Upper lobe of right lung (tissue), 1 donor: ENCODE measurements around the gene RBM44. TPM values are rescaled to one million over a fixed set of nuclear protein-coding genes. Genes with fewer than 3 reads are reported as not detected.
"Not testable (repeated sequence)": the region's sequence is repeated elsewhere in the genome, so short reads cannot be mapped to it uniquely, and the experiment has no call there.

Source experiments
- ATAC-seq: fragments of 200-7000 bp; cut with Tn5 transposase; one replicate; pipeline ENCODE4 v1.9.1; 2020; ENCODE audit warnings: mild to moderate bottlenecking, moderate library complexity
- DNase-seq: peaks from one replicate; pipeline ENCODE4 v3.0.0-alpha.2; 2020
- H3K27ac ChIP-seq: fragments of 200-600 bp; one replicate; pipeline ENCODE4 v1.8.0; 2022
- H3K27me3 ChIP-seq: fragments of 200-600 bp; one replicate; pipeline ENCODE4 v1.8.0; 2022; ENCODE audit warnings: mild to moderate bottlenecking
- H3K36me3 ChIP-seq: fragments of 200-600 bp; one replicate; pipeline ENCODE4 v1.8.0; 2022
- H3K4me1 ChIP-seq: fragments of 200-600 bp; one replicate; pipeline ENCODE4 v1.8.0; 2022
- H3K4me3 ChIP-seq: fragments of 200-600 bp; one replicate; pipeline ENCODE4 v1.8.0; 2022; ENCODE audit warnings: mild to moderate bottlenecking
- H3K9me3 ChIP-seq: fragments of 200-600 bp; one replicate; pipeline ENCODE4 v1.8.0; 2022
- intact Hi-C: fragments of 100-400 bp; cut with DNase I; formaldehyde crosslinking; loops from one replicate; pipeline ENCODE4 v1.11.0; 2022
- total RNA-seq: library from RNA; stranded (reverse); fragmentation: NEBNext Ultra II Directional; extraction: Animal tissue kit (Norgen Biotek cat#: 25700); gene quantifications from one replicate; pipeline ENCODE4 v1.2.1, GENCODE V29; 2021
- TF ChIP-seq, protein P1 (sequence below): fragments of 200-600 bp; IDR thresholded peaks from one replicate; pipeline ENCODE4 v1.8.0; 2022; ENCODE audit warnings: antibody characterized with exemption
- donor health status: DM: no; HTN: yes; CAD: no; lungs with severe emphysema.

The RBM44 gene
- total RNA-seq, 1 donor from 2014 or later, result 1.8 TPM

GRCh38 chr2:237864444-237864931 lies 65.9 kb downstream of the RBM44 start:
- no peak overlapping the region for H3K27ac ChIP-seq
- no peaks in the 10 kb centered on the region for H3K9me3 ChIP-seq
- DNase-seq (peak; percentile 59), ATAC-seq (peak; percentile 4)
- intact Hi-C loops, result no loop called here
- no peaks in the 10 kb centered on the region for H3K36me3 ChIP-seq
- TF ChIP-seq, protein P1, sequence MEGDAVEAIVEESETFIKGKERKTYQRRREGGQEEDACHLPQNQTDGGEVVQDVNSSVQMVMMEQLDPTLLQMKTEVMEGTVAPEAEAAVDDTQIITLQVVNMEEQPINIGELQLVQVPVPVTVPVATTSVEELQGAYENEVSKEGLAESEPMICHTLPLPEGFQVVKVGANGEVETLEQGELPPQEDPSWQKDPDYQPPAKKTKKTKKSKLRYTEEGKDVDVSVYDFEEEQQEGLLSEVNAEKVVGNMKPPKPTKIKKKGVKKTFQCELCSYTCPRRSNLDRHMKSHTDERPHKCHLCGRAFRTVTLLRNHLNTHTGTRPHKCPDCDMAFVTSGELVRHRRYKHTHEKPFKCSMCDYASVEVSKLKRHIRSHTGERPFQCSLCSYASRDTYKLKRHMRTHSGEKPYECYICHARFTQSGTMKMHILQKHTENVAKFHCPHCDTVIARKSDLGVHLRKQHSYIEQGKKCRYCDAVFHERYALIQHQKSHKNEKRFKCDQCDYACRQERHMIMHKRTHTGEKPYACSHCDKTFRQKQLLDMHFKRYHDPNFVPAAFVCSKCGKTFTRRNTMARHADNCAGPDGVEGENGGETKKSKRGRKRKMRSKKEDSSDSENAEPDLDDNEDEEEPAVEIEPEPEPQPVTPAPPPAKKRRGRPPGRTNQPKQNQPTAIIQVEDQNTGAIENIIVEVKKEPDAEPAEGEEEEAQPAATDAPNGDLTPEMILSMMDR, result no peak
- peaks cover 19% of the 10 kb centered on the region for H3K27me3 ChIP-seq
- H3K4me1 ChIP-seq, result no peaks in the 10 kb centered on the region
- H3K4me3 ChIP-seq, result no peak overlapping the region

DNA sequence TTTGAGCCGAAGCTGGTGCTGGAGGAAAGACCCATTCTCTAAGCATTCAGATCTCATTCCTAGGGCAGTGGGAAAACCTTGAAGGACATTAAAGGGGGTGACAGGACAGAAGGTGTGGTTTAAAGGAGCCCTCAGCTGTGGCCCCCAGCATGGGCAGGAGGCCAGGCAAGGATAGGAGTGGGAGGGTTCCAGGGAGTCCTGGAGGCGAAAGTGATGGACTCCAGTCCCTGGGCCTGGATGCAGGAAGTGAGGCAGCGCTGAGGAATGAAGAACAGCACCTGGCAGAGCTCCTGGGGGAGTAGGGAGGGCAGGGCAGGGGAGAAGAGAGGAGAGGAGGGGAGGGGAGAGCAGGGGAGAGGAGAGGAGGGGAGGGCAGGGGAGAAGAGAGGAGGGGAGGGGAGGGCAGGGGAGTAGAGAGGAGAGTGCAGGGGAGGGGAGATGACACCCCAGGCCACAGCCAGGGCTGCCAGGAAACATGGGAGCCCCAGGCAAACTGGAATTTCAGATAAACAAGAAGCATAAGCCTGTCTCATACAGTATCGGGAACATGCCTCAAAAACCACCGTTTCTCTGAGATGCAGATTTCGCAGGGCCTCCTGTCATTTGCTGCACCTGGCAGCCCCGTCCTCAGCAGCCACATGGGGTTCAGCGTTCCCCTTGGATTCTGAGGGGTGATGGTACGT lies 66.5 kb downstream of the RBM44 start:
- H3K36me3 ChIP-seq, result no peaks in the 10 kb centered on the region
- no peaks in the 10 kb centered on the region for H3K9me3 ChIP-seq
- H3K27me3 ChIP-seq, result peaks cover 17% of the 10 kb centered on the region
- intact Hi-C loops, result no loop called here
- H3K4me1 ChIP-seq, result no peaks in the 10 kb centered on the region
- ATAC-seq, result no peak
- TF ChIP-seq, protein P1, result no peak
- no peak overlapping the region for H3K4me3 ChIP-seq
- DNase-seq, result peak; percentile 18
- no peak overlapping the region for H3K27ac ChIP-seq

- no peaks in the 10 kb centered on the region for H3K9me3 ChIP-seq
- no peaks in the 10 kb centered on the region for H3K4me1 ChIP-seq
- H3K36me3 ChIP-seq, result no peaks in the 10 kb centered on the region
- intact Hi-C loops, result no loop called here
- peak; percentile 47 for DNase-seq
- no peak overlapping the region for H3K4me3 ChIP-seq
- ATAC-seq, result no peak
- H3K27ac ChIP-seq, result no peak overlapping the region
- TF ChIP-seq, protein P1, result no peak
- H3K27me3 ChIP-seq, result peaks cover 12% of the 10 kb centered on the region
Observed at GRCh38 chr2:237865623-237866041, 67.1 kb downstream of the RBM44 start.

DNA sequence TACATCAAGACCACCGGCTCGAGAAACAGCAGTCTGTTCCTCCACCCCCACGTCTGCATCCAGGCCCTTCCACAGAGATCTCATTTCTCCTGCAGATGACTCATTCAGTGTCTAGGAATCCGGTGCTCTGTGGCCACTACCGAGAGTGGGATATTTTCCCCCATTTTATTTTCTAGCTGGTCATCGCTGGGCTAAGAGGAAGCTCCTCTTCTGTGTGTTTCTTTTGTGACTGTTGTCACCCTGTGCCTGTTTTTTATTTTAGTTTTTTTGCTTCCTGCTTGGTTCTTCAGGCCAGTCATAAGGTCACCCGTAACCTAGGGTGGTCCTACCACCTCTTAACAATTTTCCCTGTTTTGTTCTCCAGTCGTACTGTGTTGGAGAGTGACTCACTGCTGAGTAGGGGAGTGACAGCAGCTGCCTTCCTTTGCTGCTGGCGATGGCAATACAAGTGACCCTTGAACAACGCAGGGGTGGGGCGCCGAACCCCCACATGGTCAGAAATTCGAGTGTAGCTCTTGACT lies 67.6 kb downstream of the RBM44 start:
- ATAC-seq (no peak), DNase-seq (no peak)
- no peaks in the 10 kb centered on the region for H3K9me3 ChIP-seq
- no peaks in the 10 kb centered on the region for H3K36me3 ChIP-seq
- no peak overlapping the region for H3K27ac ChIP-seq
- intact Hi-C loops, result no loop called here
- peaks cover 11% of the 10 kb centered on the region for H3K27me3 ChIP-seq
- no peak overlapping the region for H3K4me3 ChIP-seq
- TF ChIP-seq, protein P1, result no peak
- no peaks in the 10 kb centered on the region for H3K4me1 ChIP-seq

DNA sequence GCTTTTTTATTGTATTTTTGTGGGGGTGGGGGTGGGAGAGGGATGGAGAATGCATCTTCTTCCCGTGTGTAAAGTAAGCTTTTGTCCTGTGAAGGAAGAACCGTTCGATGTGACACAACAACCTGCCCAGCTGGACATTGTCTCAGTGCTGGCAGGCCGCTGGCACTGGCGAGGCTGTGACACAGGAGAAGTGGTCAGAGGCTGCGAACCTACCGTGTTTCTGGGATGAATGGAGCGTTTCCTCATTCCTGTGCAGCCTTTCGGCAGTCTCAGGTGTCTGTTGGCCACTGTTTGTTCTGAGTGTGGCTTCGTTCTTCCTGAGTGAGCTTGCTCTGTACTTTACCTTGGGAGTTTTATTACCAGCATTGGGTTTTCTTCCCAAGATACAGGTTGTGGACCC lies 68.9 kb downstream of the RBM44 start:
- Histone ChIP-seq H3K4me1 (no peaks in the 10 kb centered on the region), H3K27ac (no peak overlapping the region), H3K36me3 (no peaks in the 10 kb centered on the region), H3K27me3 (peaks cover 11% of the 10 kb centered on the region), H3K4me3 (no peak overlapping the region), H3K9me3 (no peaks in the 10 kb centered on the region)
- DNase-seq (peak; percentile 45), ATAC-seq (no peak)
- TF ChIP-seq, protein P1, result no peak
- intact Hi-C loops, result no loop called here

DNA sequence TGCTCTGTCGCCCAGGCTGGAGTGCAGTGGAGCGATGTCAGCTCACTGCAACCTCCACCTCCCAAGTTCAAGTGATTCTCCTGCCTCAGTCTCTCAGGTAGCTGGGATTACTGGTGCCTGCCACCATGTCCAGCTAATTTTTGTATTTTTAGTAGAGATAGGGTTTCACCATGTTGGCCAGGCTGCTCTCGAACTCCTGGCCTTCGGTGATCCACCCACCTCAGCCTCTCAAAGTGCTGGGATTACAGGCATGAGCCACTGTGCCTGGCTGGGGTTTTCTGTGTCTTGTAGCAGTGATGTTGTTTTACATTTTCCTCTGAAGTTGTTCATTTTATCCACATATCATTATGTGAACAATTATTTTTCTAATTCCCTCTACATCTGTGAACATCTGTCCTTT lies 69.5 kb downstream of the RBM44 start:
- H3K36me3 ChIP-seq, H3K4me3 ChIP-seq, H3K27me3 ChIP-seq, DNase-seq, H3K27ac ChIP-seq, H3K9me3 ChIP-seq, ATAC-seq, H3K4me1 ChIP-seq, intact Hi-C loops: not testable (repeated sequence)
